GM18858 (cell line): ENCODE results near the gene DPT.

Source experiments
- ATAC-seq: cut with Tn5 transposase; IDR thresholded peaks from one replicate; pipeline ENCODE4 v1.9.1; 2021; ENCODE audit not compliant: unreplicated experiment

Gene DPT

DNA sequence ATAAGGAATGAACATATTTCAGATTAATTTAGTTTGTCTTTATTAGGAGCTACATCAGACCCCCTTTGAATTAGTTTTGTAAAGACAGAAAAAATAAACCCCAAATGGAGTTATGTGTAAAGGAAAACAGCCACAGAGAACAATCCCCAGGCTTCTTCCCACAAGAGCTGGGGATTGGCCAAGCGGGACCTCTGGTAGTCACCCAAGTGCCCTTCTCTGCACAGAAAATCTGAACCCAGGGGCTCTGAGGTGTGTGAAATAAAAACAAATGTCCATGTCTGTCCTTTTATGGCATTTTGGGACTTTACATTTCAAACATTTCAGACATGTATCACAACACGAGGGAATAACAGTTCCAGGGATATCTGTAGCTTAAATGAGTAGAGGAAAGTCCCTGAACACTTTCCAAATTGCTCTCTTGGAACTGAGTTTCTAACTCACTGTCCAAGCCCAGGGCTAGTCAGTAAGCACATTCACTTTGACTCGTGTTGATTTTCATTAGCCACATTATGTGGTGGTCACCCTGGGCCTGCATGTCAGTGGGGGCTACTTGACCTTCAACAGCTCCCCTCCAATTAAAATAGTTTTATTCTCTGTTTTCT, 22.5 kb downstream of the DPT start:
- ATAC-seq = no peak

DNA sequence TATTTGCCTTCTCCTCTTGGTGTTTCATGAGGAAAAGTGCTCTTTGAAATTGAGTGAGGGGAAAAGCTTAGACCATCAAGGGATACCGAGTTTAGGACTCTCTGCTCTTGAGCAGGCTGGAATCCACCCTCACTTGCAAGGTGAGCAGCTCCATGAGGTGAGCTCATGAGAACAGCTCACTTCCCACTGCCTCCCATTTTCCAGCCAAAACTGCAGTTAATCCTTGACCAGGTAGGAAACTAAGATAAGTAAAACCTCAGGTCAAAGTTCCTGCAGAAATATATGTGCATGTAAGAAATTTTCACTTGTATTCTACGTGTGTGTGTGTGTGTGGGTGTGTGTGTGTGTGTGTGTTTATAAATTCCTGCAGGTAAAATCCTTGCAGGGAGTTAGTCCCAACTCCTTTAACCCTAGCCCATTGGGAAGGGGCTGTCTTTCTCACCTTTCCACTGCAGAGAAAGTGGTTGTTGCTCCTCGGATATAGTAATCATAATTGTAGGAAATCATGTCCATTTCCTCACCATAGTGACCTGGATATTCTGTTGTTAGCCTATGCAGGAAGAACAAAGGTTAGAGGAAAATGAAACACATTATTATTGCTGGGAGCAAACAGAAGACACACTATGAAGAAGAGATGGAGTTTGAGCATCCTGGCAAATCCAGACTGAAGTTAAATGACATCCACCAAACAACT, 28.3 kb downstream of the DPT start:
- ATAC-seq = no peak

DNA sequence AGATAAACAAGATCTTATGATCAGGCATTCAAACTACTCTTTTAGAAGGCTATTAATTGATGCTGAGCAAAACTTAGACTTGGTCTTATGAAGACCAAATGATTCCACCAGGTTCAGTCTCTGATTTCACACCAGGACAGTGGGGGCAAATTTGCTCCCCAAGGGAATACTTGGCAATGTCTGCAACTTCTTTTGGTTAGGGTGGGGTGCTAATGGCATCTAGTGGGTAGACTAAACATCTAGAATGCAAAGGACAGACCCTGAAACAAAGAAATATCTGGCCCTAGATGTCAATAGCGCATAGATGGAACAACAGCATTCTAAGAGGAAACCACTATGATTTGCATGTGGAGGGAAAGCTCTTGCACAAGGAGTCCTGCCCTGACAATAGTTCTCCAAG, 30.6 kb downstream of the DPT start:
- ATAC-seq = no peak

DNA sequence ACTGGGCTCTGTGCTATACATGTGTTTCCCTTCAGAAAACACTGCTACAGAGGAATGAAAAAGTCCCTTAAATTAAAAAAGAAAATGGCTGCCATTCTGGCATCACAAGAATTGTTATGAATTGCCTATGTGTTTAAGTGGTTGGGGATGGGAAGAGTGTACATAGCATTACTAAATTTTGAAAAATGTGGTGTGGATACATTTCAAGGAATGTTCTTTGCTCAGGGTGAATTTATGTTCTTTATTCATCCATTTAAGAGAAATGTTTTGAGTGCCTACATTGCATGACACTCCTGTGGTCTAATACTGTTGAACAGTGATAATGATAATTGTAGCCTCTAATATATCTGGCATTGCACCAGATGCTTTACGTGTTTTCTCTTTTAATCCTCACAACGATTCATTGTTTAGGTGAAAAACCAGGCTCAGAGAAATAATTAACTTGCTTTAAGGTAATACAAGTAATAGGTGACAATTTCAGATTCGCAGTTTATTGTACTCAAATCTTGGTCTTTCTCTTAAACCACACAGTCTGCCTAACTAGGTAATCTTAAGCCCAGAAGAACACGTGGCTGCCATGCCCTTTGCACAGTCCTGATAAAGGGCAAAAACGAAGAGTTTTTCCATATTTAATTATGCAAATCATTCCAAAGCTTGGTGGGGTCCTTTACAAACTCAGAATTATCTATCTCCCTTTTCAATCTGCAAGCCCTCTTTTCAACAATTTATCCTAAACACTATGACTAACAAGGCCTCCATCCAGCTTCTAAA, 31.5 kb downstream of the DPT start:
- ATAC-seq = no peak

DNA sequence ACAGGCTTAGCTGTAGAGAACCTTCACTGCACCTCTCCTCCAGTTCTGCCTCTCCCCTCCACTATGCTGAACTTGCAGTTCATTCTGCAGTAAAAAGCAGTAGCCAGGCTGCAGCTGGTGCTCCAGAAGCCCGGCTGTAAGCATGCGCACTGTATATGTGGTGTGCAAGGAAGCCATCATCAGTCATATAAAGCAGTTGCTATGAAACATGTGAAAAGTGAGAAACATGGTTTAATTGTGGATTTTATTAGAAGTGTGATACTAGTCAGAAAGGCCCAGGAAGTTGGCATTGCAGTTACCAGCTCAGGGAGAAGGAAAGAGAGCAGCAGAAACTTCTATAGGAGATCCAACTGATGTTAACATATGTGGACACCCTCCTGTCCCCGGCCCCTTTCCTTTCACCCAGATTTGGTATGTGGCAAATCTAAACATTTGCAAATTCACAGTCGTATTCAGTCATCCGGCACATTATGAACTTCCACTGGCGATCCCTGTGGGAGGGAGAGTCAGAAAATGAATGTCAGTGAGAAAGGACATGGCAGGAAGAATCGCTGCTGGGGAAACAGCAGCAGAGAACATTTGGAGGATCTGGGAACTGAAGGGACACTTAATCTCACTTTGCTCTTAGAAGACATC, 32.8 kb downstream of the DPT start:
- no peak for ATAC-seq

DNA sequence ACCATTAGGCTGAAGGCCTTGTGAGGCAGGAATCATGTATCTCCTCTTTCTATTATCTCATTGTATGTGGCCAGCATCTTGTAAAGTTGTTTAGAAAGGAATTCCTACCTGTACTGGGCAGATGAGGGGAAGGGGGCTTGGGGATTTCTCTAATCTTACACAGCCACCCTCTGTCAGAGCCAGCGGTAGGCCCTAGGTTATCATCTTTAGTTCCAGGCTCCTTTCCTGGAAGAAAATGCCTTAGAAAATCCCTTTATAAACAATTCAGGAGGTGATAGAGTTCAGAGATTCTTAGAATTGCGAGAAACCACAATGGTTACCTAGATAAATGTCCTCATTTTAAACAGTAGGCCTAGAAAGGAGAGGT, 35.2 kb downstream of the DPT start:
- ATAC-seq = no peak

DNA sequence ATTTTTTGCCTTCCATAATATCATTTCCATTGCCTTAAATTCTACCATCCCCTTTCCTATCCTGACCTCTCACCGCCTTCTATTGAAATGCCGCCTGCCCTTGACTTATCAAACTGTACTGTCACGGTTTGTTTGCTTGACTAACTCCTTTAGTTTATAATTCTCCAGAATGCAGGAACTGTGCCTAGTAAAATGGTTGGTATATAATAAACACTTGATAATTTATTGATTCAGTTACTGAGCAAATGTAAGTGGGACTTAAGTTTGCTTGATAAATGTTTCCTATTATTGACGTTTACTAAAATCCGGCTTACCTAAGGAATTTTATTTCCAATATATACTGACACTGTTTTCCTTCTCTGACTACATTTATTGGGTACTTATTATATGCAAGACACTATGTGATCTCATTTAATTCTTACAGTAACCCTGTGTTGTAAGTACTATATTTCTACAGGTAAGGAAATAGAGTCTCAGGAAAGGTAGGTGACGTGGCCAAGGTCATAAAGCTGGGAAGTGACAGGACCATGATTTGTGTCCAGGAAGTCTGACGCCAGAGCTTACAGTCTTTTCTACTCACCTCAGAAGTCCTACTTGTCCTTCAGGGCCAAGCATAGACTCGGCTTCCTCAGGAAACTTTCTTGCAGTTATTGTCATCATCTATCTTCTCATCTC, 35.7 kb downstream of the DPT start:
- ATAC-seq = no peak

DNA sequence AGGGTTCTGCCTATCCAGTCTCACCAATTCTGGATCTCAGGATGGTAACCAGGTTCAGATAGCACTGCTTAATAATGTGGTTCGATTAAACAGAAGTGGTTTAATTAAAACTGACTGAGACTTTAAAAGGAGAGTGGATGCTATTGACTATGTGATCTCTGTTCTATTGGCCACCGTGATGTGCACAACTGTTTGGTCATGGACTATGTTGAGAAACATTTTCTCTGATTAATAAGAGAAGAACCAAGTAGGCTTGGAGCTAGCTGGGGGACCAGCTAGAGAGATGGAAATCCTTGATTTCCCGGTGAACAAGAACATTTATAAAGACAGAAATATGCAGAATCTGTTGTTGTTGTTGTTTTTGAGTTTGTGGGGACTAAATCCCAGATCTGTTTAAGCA, 36.5 kb downstream of the DPT start:
- ATAC-seq = no peak

DNA sequence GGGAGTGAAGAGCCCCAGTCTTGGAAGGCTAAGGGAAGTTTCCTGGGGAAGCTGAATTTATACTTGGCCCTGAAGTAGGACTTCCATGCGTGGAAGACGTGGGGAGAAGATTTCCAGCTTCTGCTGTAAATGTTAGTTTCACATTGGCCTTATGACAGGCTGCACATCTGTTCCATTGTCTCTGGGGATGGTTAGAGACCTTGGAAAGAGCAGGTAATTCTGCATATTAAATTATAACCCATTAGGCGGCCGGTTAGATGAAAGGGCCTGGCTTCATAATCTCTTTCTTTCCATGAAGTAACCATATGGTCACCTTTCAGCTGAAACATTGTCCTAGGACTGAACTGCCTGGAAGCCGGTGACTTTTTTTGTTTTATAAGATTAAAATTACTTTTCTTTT, 37.5 kb downstream of the DPT start:
- no peak for ATAC-seq

DNA sequence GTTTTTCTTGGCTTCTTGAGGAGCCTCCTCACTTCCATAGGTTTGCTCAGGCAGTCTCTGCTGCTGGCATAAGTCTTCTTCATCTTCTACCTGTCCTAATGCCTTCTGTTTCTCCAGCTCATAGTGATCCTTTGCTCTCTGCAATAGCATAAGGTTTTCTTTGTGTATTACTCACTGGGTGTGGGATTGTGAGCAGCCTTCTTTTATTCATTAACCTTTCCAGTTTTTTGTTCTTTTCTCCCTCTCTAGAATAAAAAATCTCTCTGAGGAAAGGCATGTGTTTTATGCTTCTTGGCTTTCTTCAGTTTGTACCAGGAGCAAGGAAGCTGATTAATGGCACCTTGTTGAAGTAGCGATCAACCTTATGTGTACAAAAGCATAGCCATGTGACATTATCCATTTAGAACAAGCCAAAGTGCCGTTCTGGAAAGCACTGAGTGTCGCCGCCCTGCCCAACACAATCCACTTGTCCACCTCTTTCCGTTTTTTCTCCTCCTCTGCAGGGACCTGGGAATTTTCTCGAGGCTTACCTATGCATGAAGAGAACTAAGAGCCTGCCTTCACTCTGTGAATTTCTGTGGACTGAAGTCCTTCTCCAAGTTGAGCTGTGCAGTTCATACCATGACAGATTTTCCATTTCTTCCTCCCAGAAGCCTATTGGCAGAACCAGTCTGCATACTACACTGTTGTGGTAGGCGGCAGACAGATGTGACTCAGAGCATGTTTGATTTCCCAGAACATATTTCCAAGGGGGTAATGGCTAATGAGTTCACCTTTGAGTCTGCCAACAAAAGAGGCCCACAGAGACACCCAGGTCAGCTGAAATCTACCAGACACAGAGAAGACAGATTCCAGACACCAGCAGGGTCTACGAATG, 39.0 kb downstream of the DPT start:
- ATAC-seq = no peak

DNA sequence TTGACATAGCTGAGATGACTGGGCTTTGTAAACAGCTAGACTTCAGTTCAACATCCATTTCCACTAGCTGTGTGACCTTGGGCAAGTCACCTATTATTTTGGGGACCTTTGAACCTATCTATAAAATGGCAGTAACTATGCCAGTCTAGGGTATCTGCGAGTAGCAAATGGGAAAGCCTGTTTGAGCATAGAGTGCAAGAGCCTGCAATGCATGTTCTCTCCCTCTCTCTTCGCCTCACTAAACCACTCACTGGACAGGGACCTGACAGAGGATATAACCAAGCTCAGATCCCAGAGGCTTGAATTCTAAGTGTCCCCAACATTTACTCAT, 39.7 kb downstream of the DPT start:
- ATAC-seq = no peak

DNA sequence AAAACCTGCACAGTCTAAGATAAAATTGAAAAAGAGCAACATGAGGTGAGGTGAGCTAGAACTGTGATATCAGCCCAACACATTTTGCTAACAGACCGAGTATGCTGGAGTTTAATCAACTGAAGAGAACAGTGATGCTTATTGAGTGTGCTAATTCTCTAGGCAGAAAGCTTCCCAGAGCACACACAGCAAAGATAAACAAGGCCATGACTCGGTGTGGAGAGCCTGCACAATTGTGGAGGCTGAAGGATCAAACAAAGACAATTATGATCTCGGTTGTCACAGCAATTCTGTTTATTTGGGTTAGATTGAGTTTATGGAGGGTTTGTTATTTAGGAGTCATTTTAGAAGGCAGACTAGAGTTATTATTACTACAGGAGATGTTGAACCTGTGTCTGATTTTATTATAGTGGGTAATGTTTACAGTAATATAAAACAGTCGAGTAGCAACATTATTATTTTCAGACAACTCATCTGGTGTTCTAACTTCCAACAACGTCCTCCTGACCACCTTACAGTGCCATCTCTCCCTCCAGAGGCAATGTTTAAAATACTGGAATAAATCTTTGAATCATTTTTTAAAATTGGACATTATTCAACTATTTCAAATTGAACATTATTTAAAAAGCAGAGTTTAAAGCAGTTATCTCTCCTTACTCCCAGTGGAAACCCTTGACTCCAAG, 40.2 kb downstream of the DPT start:
- no peak for ATAC-seq

DNA sequence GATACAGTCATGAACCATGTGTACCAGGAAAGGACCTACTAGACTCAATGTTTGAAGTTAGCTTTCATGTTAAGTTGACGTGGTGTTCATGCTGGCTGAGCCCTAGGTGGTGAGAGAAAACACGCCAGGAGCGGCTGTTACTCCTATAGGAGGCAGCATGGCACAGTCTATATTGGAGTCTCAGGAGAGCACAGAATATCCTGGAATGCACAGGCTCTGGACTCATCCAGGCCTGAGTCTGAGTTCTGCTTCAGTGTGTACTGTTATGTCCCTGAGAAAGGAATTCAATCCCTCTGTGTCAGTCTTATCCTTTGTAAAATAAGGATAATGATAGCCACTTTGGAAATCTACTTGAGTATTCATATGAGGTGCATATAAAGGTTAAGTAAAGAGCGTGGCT, 41.2 kb downstream of the DPT start:
- ATAC-seq = no peak

DNA sequence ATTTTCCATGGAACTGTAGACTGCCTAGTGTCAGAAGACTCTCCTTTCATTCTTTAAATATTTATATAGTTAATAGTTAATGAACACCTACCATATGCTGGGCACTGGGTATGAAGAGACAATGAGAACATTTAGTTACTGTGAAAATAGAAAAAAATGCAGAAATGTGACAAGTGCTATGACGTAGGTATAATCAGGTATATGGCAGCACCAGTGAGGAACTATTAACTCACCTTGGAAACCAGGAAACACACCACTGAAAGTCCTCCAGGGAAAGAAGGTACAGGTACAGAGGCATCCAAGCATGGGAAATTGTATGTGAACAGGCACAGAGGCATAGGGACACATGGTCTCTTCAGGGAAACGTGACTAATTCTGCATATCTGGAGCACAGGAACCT, 42.3 kb downstream of the DPT start:
- no peak for ATAC-seq

DNA sequence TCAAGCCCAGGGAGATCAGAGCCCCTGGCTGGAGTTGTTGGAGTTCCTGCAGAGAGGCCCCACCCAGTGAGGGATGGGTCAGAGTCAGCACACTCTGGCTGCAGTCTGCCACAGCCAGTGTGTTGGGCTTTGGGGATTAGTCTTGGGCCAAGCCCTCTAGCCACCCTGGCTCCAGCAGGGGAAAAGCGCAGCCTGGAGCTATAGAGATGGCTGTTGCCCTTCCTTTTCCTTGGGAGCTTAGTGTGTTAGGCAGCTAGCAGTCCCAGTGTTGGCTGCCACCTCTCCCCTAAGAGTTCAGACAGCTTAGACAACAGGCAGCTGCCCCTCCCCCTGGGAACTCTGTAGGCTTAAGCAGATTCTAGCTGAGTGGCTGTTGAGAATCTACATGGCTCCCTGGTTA, 45.1 kb downstream of the DPT start:
- ATAC-seq = no peak

DNA sequence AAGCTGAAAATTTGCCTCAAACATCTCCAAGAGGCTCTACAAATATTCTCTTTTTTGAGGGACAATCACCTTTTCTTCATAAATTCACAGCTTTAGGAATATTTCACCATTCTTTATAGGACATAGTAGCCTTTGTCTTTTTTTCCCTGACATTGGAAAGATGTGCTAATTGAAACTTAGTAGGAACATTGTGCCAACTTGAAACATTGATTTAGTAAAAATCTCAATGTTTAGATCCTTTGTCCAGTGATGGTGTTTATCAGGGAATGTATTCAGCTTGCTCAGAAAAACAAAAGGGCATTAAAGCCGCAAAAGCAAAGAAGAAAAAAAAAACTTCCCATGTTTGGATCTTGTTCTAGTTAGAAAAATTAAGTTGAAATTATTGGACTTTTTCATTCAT, 52.1 kb downstream of the DPT start:
- no peak for ATAC-seq

DNA sequence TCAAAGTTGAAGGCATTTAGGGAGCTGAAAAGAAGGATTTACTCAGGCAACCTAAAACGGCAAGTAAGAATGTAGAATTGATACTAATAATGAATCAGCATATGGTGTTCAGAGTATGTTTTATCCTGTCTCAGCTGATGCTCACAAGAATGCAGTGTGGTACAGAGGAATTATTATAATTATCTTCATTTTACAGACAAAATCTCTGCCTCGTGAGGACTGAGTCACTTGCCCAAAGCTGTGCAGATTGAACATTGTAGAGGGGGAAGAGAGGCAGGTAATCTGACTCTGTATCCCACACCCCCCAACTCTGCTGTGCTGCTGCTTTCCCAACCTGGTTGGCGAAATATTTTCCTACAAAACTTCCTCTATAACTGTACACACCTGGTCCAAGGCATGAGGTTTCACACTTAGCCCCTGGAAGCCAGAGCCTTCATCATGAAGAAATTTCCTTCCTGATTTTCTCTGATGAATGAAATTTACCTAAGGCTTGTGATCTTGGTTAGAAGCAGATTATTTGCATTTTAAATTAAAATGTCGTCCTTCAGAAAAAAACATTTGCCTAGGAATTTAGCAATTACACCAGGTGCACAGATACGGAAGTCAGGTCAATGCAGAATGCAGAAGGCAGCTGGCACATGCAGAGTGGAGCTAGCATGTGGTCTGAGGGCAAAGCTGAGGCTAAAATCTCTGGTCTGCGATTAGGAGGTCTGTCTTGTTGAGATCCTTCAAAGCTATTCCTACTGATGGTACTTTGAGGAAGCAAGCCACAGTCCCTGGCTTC, 52.8 kb downstream of the DPT start:
- ATAC-seq = no peak

DNA sequence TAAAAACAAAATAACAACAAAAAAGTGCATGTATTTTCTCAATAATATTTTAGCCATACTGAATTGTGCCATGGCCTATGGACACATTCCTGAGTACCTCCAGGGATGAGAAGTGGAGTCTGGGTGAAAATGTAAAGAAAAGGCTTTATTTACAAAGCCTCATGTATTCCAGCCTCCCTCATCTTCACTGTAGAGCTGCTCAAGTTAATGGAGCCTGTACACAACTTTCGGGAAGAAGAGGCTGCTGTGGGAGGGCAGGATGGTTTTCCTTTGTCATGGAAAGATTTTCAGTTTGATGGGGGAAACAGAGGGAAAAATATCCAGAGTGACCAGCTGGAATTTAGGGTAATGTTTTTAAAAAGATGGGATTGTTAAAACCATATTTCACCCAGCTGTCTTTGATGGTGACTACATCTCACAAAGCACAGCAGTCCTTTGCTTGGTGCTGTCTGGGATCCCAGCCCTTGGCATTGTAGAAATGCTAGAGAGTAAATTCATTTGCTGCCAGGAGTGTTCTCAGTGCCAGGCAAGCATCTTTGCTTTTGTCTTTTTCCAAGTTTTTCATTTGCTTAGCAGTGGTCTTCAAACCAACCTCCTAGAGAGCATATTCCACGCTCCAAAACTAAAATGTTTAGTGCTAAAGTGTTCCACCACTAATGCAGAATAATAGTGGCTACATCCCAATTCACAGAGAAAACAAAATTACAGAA, 54.9 kb downstream of the DPT start:
- no peak for ATAC-seq

DNA sequence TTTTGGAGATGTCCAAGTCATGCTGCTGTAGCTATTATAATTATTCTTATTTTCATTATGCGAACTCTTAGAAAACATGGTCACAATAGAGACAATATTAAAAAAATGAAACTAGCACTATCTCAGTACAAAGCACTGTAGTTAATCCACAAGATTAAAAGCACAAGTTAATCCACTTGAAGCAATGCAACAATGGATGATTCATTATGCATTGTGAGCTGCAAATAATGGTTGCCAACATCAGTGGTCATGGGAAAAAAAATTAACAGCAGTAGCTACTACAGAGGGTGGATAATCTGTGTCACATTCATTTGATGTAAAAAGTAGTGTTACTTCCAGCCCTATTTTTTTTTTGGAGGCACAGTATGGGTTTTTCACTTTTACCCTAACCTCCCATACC, 56.7 kb downstream of the DPT start:
- no peak for ATAC-seq
